ENCODE results near the gene GRIP2. TPM values are rescaled to one million over a fixed set of nuclear protein-coding genes. Genes with fewer than 3 reads are reported as not detected.

Gene GRIP2
- 2.3 TPM for total RNA-seq

- DNase-seq (ENCODE audit: low spot score), result no peak
Observed at GRCh38 chr3:14539742-14540491, at the start of gene GRIP2. Gene GRIP2, minus strand, starts transcription at chr3:14540342. Its CDS starts 34 bp downstream, at chr3:14540308.

DNA sequence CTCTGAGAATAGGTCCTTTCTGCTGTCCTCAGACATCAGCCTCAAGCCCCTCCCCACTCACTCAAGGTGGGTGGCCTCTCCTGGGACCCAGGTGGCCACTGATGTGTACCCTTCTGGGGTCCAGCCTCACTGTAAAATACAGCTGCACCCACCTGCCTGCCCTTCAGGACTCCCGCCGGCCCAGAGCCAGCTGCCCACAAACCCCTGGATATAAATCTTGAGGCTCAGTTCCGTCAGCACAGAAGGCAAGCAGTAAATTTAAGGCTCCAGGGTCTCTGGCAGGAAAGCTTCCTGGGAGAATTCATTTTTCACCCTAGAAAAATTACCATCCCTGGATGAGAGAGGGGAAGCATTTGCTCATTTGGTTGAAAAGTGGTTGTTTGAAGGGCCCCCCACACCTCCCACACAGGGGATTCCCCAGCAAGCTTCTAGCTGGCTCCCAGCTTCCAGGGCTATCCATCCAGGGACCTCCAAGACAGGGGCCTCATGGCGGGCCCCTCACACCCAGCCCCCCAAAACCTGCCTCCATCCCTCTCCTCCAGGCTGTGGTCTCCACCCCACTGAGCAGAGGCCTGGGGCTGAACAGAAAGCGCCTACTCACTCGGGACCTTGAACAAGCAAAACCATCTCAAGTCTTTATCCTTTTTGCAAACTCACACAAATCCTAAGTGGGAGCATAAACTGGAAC is 48.4 kb upstream of the GRIP2 start:
- DNase-seq (ENCODE audit: low spot score), result no peak

GRCh38 chr3:14587740-14588360 is 47.7 kb upstream of the GRIP2 start:
- DNase-seq (ENCODE audit: low spot score), result no peak

GRCh38 chr3:14586611-14587010 is 46.5 kb upstream of the GRIP2 start:
- DNase-seq (ENCODE audit: low spot score), result no peak

DNA sequence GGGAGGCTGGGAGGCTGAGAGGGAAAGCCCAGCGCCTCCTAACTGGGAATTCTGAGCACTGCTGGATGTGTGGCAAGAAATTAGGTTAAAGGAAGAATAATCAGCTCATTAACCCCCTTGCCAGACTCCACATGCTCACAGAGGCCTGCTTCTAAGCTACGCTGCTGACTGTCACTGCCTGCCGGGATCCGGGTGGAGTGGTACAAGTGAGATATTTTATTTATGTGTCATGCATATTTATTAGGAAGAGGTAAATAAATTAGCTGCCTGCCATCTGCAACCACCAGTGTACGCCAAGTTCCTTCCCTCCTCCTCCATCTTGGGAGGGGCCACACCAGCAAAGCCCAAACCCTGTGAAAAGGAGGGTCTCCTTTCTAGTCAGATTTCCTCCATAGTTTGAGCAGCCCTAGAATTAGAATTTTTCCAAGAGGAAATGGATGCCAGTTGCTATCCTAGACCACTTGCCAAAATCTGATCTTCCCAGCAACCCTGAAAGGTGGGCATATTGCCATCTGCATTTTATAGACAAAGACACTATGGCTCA is 43.5 kb upstream of the GRIP2 start:
- DNase-seq (ENCODE audit: low spot score), result no peak

- DNase-seq (ENCODE audit: low spot score), result no peak
Observed at GRCh38 chr3:14582045-14582410, 41.9 kb upstream of the GRIP2 start.

DNA sequence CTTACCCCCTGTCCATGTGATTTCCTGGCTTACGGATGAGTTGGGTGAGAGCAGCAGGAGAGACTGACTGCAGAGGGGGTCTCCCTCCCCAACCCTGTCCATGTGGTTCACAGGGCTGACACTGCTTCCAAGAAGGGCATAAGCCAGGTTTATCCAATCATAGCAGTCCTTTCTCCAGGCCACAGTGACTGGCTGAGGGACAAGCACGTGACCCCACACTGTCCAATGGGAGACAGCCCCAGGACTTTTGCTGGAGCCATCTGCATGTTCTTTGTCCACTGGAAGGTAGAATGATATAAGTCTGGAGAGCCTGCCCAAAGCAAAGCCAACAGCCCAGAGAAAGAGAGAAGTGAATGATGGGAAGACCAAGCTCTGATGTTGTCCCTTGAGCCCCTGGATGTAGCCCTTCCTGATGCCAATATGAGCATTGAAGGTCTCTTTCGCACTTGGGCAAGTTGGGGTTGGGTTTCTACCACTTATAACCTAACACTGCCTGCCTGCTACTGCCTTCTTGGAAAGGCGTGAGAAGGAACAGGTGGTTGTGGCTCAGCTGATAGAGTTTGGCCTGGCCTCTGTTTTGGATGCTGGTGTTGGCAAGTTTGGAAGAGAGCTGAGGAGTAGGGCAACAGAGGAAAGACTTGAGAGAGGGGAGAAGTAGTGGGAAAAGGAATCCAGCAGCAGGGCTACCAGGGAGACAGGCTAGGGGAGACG is 41.3 kb upstream of the GRIP2 start:
- no peak for DNase-seq (ENCODE audit: low spot score)

DNA sequence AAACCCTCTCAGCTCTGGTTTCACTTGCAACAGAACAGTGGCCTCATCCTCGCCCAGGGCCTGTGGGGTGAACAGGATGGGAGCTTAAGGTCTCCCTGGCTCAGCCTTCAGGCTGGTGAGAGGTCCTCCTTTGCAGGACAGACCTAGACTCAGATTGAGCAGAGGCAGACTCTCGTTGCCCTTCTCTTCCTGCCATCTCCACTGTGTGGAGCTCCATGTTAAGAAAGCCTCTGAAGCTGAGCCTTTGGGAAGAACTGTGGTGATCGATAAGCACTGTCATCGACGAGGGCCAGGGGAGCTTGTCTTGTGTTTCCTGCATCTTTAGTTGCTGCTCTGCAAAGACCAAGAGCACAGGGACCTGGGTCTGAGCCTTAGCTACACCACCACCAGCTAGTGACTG is 37.8 kb upstream of the GRIP2 start:
- no peak for DNase-seq (ENCODE audit: low spot score)

DNA sequence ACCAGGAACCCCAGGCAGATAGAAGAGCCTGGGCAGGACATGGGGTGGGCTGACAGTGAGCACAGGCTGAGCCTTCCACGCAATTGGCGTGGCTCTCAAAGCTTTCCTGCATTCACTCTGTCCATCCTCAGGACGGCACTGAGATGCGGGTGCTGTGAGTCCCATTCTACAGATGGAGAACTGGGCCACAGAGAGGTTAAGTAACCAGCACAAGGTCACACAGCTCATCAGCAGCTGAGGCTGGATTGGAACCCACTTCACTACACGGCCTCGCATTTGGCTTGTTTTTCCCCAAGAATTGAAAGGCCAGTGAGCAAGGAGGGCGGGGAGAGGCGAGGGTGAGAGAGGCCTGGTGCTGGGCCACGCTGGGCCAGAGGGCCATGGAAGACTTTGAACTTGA is 36.0 kb upstream of the GRIP2 start:
- no peak for DNase-seq (ENCODE audit: low spot score)

DNA sequence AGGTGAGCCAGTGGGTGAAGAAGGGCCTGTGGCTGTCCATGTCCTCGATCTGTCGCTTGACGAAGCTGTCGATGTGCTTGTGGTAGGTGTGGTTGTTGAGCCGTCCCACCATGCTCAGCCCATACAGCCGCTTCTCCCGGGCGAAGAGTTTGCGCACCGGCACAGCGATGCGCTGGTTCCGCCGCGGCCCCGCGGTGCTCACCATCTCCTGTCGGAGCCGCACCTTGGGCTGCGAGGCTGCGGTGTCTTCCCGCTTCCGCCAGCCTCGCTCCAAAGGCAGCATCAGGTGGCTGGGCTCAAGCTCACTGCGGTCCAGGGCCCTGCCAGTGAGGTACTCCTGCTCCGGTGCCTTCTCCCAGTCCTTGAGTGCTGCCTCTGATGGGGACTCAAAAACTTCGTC is 34.0 kb upstream of the GRIP2 start:
- DNase-seq (ENCODE audit: low spot score), result no peak

GRCh38 chr3:14573706-14574105 is 33.6 kb upstream of the GRIP2 start:
- no peak for DNase-seq (ENCODE audit: low spot score)

GRCh38 chr3:14570864-14571263 is 30.7 kb upstream of the GRIP2 start:
- no peak for DNase-seq (ENCODE audit: low spot score)

GRCh38 chr3:14570089-14570488 is 29.9 kb upstream of the GRIP2 start:
- DNase-seq (ENCODE audit: low spot score), result no peak

DNA sequence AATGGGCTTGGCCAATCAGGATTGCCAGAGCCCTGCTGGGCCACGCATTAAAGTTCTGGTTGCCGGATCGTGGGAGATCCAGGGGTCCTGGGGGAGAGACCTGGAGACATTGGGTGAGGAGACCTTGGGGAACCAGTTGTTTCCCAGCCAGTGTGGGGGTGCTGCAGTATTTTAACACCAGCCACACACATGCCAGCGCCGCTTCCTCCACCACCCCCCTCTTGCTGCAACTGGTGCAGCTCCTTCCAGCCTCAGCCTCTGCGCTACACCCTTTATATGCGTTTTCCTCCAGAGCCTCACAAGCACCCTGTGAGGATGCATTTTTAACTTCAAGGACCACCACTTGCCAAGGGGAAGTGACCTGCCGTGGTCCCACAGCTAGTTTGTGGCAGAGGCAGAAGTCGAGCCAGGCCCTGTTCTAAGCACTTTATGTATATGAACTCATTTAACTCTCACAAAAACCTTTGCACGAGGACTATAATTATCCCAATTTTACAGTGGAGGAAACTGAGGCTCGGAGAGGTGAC is 29.4 kb upstream of the GRIP2 start:
- no peak for DNase-seq (ENCODE audit: low spot score)

GRCh38 chr3:14568269-14568668 is 28.1 kb upstream of the GRIP2 start:
- no peak for DNase-seq (ENCODE audit: low spot score)

DNA sequence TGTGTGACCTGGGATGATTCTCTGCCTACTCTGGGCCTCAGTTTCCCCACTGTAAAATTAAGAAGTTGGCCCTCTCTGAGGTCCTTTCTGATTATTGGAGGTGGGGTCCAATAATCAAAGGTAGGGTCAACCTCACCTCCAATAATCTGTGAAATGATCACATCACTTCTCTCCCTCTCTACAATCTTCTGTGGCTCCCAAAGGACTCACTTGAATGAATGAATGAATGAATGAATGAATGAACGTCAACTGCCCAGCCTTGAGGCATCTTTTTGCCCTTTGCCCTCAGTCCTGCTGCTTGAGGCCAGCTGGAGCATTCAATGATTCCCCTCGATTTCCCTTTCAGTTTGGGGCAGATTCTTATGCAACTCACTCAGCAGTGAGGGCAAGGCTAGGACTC is 26.7 kb upstream of the GRIP2 start:
- DNase-seq (ENCODE audit: low spot score), result no peak

DNA sequence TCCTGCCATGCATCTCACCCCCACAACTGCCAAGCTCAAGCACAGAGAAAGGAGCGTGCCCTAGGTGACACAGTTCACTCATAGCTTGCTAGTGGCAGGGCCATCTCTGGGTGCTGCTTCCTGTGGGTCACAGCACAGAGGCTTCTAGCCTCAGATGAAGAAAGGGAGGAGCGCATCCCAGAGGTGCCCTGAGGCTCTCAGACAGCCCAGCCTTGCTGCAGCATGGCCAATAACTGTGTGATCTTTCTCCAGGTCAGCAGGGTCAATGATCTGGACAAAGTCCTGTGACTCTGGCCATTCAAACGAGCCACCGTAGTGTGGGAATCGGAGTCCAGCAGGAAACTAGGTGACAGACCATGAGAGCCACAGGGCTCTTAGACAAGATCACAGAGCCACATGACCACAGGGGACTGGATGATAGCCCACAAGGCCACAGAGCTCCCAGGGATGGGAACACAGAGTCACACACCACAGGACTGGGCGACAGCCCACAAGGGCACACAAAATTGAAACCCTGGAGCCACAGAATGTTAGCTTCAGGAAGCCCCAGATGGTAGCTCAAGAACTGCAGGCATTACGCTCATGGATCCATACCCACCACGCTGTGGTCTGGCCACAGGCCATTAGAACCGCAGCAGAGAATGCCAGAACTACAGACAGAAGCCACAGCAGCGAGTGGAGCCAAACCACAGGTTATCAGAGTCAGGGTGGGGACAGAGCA is 25.9 kb upstream of the GRIP2 start:
- no peak for DNase-seq (ENCODE audit: low spot score)

DNA sequence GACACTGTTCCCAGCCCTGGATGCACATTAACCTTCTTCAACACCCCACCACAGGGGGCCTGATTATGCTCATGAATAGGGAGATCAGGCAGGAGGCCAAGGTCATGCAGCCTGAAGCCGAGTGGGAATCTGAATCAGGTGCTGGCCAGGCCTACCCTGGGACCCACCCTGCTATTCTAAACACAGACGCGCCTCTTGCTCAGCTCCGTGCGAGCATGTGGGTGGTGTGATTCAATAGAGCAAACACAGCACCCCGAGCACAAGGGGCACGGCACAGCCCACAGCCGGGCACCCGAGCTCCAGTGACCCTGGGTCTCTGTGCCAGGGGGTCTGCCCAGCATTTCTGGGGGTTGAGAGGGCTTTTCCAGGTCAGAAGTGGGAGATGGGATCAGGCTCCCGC is 24.6 kb upstream of the GRIP2 start:
- DNase-seq (ENCODE audit: low spot score), result no peak

GRCh38 chr3:14563946-14564539 is 23.9 kb upstream of the GRIP2 start:
- DNase-seq (ENCODE audit: low spot score), result no peak

DNA sequence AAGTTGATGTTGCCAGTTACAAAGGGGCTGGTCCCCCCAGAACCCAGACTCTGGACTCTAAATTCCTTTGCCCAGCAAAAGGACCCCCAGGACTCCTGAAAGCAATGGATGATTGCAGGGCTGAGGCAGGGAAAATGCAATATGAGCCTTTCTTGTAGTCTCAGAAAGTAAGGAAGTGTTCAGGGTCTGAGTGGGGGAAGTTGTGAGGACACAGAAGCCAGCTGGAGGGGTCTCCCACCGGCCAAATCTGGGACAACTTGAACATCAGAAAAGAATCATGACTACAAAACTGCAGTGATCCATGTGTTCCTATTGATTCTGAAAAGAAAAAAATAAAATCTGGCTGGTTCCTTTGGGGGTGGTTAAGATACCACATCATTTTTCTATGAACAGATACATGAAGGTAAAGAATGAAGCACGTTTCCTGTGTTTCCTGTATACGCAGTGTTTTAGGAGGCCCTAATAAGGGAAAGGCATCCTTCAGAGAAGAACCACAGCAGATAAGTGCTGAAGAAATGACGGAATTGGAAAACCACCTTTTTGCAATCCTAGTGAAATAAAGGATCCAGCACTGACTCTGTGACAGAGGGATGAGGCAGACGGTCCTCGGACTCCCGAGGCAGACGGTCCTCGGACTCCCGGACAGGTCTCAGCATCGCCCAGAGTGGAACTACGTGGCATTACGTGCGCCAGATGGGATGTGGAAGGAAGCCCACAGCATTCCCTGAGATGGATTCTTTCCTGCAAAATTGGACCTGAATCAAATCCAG is 22.2 kb upstream of the GRIP2 start:
- no peak for DNase-seq (ENCODE audit: low spot score)
